Testis (tissue), 3 donors: Measurements from ENCODE around the gene DAPK3. TPM values are rescaled to one million over a fixed set of nuclear protein-coding genes. Genes with fewer than 3 reads are reported as not detected.
"Not testable (repeated sequence)": the region's sequence is repeated elsewhere in the genome, so short reads cannot be mapped to it uniquely, and the experiment has no call there.

Experiments
- DNase-seq: peaks from one replicate; pipeline ENCODE4 v3.0.0-alpha.2; 2019
- H3K27ac ChIP-seq, 2 donors: fragments of 200-600 bp; sonication (generic); one replicate each; pipeline ENCODE4 v1.5.1; 2019
- H3K27me3 ChIP-seq: fragments of 200-600 bp; sonication (generic); one replicate; pipeline ENCODE4 v1.5.1; 2019
- H3K36me3 ChIP-seq: fragments of 200-600 bp; sonication (generic); one replicate; pipeline ENCODE4 v1.5.1; 2017; ENCODE audit warnings: low read depth; ENCODE audit errors: missing control alignments
- H3K4me1 ChIP-seq: fragments of 200-600 bp; sonication (generic); one replicate; pipeline ENCODE4 v1.5.1; 2019
- H3K4me3 ChIP-seq, 2 donors: fragments of 200-600 bp; sonication (generic); one replicate each; pipeline ENCODE4 v1.5.1; 2017 to 2019
- H3K9me3 ChIP-seq: fragments of 200-600 bp; sonication (generic); one replicate; pipeline ENCODE4 v1.5.1; 2017
- POLR2A ChIP-seq: fragments of 450-650 bp; IDR thresholded peaks from one replicate; pipeline ENCODE4 v1.6.1; 2017; ENCODE audit warnings: antibody characterized with exemption, mild to moderate bottlenecking, moderate library complexity
- WGBS, 2 donors: methylation state at CpG; one replicate each; pipeline ENCODE4 v1.1.5; 2018; 5-methylcytosine and 5-hydroxymethylcytosine counted together
- intact Hi-C: fragments of 100-400 bp; cut with DNase I; formaldehyde crosslinking; loops from one replicate; pipeline ENCODE4 v1.15.1; 2023; ENCODE audit warnings: low total_unique reads
- polyA plus RNA-seq: library from polyadenylated mRNA; stranded (reverse); fragments of 350-450 nt; fragmentation: Illumina TruSeq; extraction: RNeasy Lipid Tissue Mini Kit (QIAGEN cat#74804); gene quantifications from one replicate; pipeline ENCODE4 v1.2.3, GENCODE V29; 2014; ENCODE audit warnings: low read depth, low replicate concordance; ENCODE audit not compliant: insufficient read depth
- total RNA-seq, 2 donors: library from RNA; depleted of rRNA; stranded (reverse); fragments of >200 nt; gene quantifications; one replicate each; pipeline ENCODE4 v1.2.3, GENCODE V29; 2016
- TF ChIP-seq, protein P1 (sequence below), 3 experiments: fragments of 450-650 bp in 2 of 3; fragments of 200-600 bp in 1 of 3; sonication (generic) in 1 of 3; IDR thresholded peaks; one replicate each; pipeline ENCODE4 v1.5.1; 2016 to 2019; ENCODE audit warnings: antibody characterized with exemption in 3 of 3, mild to moderate bottlenecking in 2 of 3, moderate library complexity in 1 of 3

The DAPK3 gene
- total and polyA plus RNA-seq, 3 donors from 2014 or later, result 89.8 to 111 (median 102) TPM

DNA sequence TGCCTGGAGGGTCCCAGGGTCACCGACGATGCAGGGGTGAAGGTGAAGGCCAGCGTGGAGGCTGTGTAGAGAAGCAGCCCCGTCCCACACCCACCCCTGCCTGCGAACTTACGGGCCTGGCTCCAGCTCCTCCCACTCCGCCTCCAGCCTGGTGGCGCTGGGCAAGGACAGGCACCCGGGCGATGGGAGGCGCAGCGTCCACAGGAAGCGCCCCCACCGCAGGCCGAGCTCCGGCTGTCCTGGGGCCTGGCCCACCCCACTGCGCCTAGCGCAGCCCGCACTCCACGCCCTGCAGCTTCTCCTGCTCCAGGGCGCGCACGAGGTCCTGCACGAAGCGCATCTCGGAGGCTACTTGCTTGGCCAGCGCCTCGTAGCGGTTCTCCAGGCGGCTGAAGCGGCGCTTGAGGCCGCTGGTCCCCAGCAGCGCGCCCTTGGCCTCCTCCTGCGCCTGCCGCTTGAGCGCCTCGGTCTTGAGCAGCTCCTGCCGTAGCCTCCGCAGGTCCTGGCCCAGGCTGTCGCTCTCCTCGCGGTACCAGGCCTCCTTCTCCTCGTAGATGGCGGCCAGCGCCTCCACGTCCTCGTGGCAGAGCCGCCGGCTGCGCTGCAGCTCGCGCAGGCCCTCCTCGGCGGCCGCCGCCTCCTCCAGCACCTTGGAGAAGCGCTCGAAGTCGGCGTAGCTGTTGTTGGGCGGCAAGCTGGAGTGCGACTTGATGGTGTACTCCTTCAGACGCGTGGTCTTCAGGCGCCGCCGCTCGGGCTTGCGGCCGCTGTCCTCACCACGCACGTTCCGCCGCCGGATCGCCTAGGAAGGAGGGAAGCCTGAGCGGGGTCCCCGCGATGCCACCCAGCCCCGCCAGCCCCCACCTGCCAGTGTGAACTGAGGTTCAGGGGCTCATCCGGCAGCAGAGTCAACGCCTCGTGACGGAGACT, 11.8 kb downstream of the DAPK3 start:
- Histone ChIP-seq H3K27me3 (no peaks in the 10 kb centered on the region), H3K9me3 (no peaks in the 10 kb centered on the region), H3K27ac (no peak overlapping the region), H3K36me3 (no peaks in the 10 kb centered on the region), H3K4me3 (no peak overlapping the region), H3K4me1 (peaks cover 9% of the 10 kb centered on the region)
- intact Hi-C loops, result no loop called here
- no peak for DNase-seq
- TF ChIP-seq, protein P1, sequence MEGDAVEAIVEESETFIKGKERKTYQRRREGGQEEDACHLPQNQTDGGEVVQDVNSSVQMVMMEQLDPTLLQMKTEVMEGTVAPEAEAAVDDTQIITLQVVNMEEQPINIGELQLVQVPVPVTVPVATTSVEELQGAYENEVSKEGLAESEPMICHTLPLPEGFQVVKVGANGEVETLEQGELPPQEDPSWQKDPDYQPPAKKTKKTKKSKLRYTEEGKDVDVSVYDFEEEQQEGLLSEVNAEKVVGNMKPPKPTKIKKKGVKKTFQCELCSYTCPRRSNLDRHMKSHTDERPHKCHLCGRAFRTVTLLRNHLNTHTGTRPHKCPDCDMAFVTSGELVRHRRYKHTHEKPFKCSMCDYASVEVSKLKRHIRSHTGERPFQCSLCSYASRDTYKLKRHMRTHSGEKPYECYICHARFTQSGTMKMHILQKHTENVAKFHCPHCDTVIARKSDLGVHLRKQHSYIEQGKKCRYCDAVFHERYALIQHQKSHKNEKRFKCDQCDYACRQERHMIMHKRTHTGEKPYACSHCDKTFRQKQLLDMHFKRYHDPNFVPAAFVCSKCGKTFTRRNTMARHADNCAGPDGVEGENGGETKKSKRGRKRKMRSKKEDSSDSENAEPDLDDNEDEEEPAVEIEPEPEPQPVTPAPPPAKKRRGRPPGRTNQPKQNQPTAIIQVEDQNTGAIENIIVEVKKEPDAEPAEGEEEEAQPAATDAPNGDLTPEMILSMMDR (IDR thresholded peaks at IDR 0.05), result no peak
- no peak for TF ChIP-seq POLR2A
- 78 to 92% methylated on average over 9 to 85 of the region's 86 CpGs for WGBS, 2 donors

DNA sequence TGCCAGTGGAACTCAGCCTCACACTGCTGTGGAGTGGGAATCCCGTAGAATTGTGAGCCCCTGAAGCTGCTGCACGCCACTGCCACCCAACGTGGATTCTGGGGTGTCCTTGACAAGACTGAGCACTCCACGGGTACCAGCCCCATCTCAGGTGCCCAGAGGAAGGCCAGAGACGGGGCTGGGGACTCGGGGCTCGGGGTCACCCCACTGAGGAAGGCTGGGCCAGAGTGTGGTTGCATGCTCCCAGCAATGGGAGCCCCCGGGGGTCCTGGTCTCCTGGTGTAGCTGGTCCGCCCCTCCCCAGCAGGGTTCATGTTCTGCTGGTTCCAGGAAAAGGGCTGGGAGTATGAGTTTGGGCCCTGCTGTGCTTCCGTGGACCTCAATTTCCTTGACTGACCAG, 15.2 kb downstream of the DAPK3 start:
- Histone ChIP-seq H3K27me3 (no peaks in the 10 kb centered on the region), H3K4me1 (peaks cover 12% of the 10 kb centered on the region), H3K4me3 (no peak overlapping the region), H3K27ac (no peak overlapping the region), H3K36me3 (no peaks in the 10 kb centered on the region), H3K9me3 (no peaks in the 10 kb centered on the region)
- TF ChIP-seq POLR2A, result no peak
- TF ChIP-seq, protein P1 (IDR thresholded peaks at IDR 0.05), result no peak
- DNase-seq, result no peak
- WGBS, 2 donors, result 88% methylated on average over 10 of the region's 10 CpGs; no CpG with 5 or more reads in 1 of the 2 donors
- intact Hi-C loops, result no loop called here

DNA sequence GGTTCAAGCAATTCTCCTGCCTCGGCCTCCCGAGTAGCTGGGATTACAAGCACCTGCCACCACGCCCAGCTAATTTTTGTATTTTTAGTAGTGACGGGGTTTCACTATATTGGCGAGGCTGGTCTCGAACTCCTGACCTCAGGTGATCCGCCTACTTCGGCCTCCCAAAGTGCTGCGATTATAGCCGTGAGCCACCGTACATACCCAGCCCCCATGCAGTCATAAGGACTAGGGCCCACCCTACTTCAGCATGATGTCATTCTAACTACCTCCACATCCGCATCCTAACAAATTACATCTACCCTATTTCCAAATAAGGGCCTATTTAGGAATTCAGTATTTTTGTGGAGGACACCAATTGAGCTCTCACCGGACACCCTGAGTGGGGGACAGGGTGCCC, 15.6 kb downstream of the DAPK3 start:
- not testable (repeated sequence) for DNase-seq, H3K36me3 ChIP-seq, H3K27ac ChIP-seq

DNA sequence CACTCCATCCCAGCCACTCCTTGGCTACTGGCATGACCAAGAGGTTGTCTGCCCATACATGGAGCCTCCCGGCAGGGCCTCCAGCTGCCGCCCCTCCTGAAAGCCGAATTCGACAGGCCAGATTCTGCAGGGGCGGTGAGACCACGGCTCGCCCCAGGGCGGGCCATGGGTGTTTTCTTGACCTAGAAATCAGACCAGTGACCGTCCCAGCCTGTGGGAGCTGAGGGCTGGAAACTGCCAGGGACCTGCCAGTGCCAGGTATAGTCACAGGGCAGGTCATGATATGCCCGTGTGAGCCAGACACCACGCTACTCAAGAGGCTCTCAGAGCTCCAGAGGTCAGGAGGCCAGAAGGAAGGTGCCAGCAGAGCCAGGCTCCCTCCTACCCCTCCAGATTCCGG, 16.8 kb downstream of the DAPK3 start:
- Histone ChIP-seq H3K36me3 (no peaks in the 10 kb centered on the region), H3K27me3 (no peaks in the 10 kb centered on the region), H3K4me1 (peaks cover 18% of the 10 kb centered on the region), H3K9me3 (no peaks in the 10 kb centered on the region), H3K27ac (no peak overlapping the region), H3K4me3 (no peak overlapping the region)
- no peak for DNase-seq
- WGBS, 2 donors, result 89 to 93% methylated on average over 11 to 12 of the region's 12 CpGs
- no peak for TF ChIP-seq POLR2A
- TF ChIP-seq, protein P1 (IDR thresholded peaks at IDR 0.05), result no peak
- intact Hi-C loops, result no loop called here

More for the DNA sequence above, 15.6 kb downstream of the DAPK3 start:
- H3K27me3 ChIP-seq, intact Hi-C loops, H3K4me3 ChIP-seq, H3K9me3 ChIP-seq: not testable (repeated sequence)
- peaks cover 16% of the 10 kb centered on the region for H3K4me1 ChIP-seq
- WGBS, 2 donors, result 88 to 95% methylated on average over 13 of the region's 13 CpGs

DNA sequence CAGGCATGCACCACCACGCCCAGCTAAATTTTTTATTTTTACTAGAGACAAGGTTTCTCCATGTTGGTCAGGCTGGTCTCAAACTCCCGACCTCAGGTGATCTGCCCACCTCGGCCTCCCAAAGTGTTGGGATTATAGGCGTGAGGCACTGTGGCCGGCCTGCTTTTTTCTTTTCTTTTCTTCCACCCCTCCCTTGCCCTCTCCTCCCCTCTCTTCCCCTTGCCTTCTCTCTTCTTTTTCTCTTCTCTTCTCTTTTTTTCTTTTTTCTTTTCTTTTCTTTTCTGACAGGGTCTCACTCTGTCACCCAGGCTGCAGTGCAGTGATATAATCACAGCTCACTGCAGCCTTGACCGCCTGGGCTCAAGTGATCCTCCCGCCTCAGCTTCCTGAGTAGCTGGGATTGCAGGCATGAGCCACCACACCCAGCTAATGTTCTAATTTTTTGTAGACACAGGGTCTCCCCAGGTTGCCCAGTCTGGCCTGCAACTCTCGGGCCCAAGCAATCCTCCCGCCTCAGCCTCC, 18.1 kb downstream of the DAPK3 start:
- H3K27ac ChIP-seq, H3K9me3 ChIP-seq, H3K27me3 ChIP-seq, H3K36me3 ChIP-seq, intact Hi-C loops, DNase-seq, H3K4me3 ChIP-seq: not testable (repeated sequence)
- 82 to 84% methylated on average over 9 of the region's 9 CpGs for WGBS, 2 donors
- peaks cover 18% of the 10 kb centered on the region for H3K4me1 ChIP-seq
